Measurements from ENCODE around the gene TST.
A peak's percentile ranks its signal among the peaks of the same experiment; 100 is the strongest.

The TST gene

GRCh38 chr22:37058917-37059701 lies 39.9 kb upstream of the TST start:
- Mint-ChIP-seq H3K36me3 (ENCODE audit: low read depth) (peaks cover 17% of the 10 kb centered on the region), H3K4me1 (ENCODE audit: low read depth) (peaks cover 5% of the 10 kb centered on the region), H3K27ac (no peak overlapping the region), H3K4me3 (no peak overlapping the region), H3K9me3 (no peaks in the 10 kb centered on the region), H3K27me3 (ENCODE audit: low read depth) (no peaks in the 10 kb centered on the region)

GRCh38 chr22:37057796-37058510 lies 38.7 kb upstream of the TST start:
- Mint-ChIP-seq H3K4me3 (no peak overlapping the region), H3K36me3 (ENCODE audit: low read depth) (peaks cover 17% of the 10 kb centered on the region), H3K27me3 (ENCODE audit: low read depth) (no peaks in the 10 kb centered on the region), H3K4me1 (ENCODE audit: low read depth) (peaks cover 6% of the 10 kb centered on the region), H3K9me3 (no peaks in the 10 kb centered on the region), H3K27ac (no peak overlapping the region)

GRCh38 chr22:37057226-37057625 lies 38.0 kb upstream of the TST start:
- no peaks in the 10 kb centered on the region for H3K9me3 Mint-ChIP-seq
- H3K27me3 Mint-ChIP-seq (ENCODE audit: low read depth): no peaks in the 10 kb centered on the region
- H3K27ac Mint-ChIP-seq: no peak overlapping the region
- H3K4me1 Mint-ChIP-seq (ENCODE audit: low read depth): peaks cover 11% of the 10 kb centered on the region
- H3K4me3 Mint-ChIP-seq: no peak overlapping the region
- H3K36me3 Mint-ChIP-seq (ENCODE audit: low read depth): peaks cover 17% of the 10 kb centered on the region

- Mint-ChIP-seq H3K9me3 (no peaks in the 10 kb centered on the region), H3K27ac (no peak overlapping the region), H3K36me3 (ENCODE audit: low read depth) (peaks cover 17% of the 10 kb centered on the region), H3K27me3 (ENCODE audit: low read depth) (no peaks in the 10 kb centered on the region), H3K4me3 (no peak overlapping the region), H3K4me1 (ENCODE audit: low read depth) (peaks cover 8% of the 10 kb centered on the region)
Observed at GRCh38 chr22:37056246-37056645, 37.0 kb upstream of the TST start.

GRCh38 chr22:37054600-37055365 lies 35.5 kb upstream of the TST start:
- Mint-ChIP-seq H3K4me3 (no peak overlapping the region), H3K27ac (no peak overlapping the region), H3K4me1 (ENCODE audit: low read depth) (peaks cover 6% of the 10 kb centered on the region), H3K9me3 (no peaks in the 10 kb centered on the region), H3K36me3 (ENCODE audit: low read depth) (peaks cover 15% of the 10 kb centered on the region), H3K27me3 (ENCODE audit: low read depth) (no peaks in the 10 kb centered on the region)

GRCh38 chr22:37054056-37054395 lies 34.8 kb upstream of the TST start:
- Mint-ChIP-seq H3K27ac (no peak overlapping the region), H3K4me1 (ENCODE audit: low read depth) (peaks cover 6% of the 10 kb centered on the region), H3K27me3 (ENCODE audit: low read depth) (no peaks in the 10 kb centered on the region), H3K4me3 (peak overlapping the region; percentile 28), H3K9me3 (no peaks in the 10 kb centered on the region), H3K36me3 (ENCODE audit: low read depth) (peaks cover 15% of the 10 kb centered on the region)

GRCh38 chr22:37053310-37054055 lies 34.2 kb upstream of the TST start:
- peak overlapping the region; percentile 28 for H3K4me3 Mint-ChIP-seq

GRCh38 chr22:37052386-37053309 lies 33.4 kb upstream of the TST start:
- peaks cover 11% of the 10 kb centered on the region for H3K36me3 Mint-ChIP-seq (ENCODE audit: low read depth)
- H3K4me1 Mint-ChIP-seq (ENCODE audit: low read depth): peaks cover 6% of the 10 kb centered on the region
- H3K27me3 Mint-ChIP-seq (ENCODE audit: low read depth): no peaks in the 10 kb centered on the region
- peak overlapping the region; percentile 39 for H3K27ac Mint-ChIP-seq
- peak overlapping the region; percentile 87 for H3K4me3 Mint-ChIP-seq
- H3K9me3 Mint-ChIP-seq: no peaks in the 10 kb centered on the region

More at GRCh38 chr22:37053310-37054055, 34.2 kb upstream of the TST start:
- Mint-ChIP-seq H3K9me3 (no peaks in the 10 kb centered on the region), H3K27me3 (ENCODE audit: low read depth) (no peaks in the 10 kb centered on the region), H3K4me1 (ENCODE audit: low read depth) (peaks cover 6% of the 10 kb centered on the region), H3K36me3 (ENCODE audit: low read depth) (peaks cover 15% of the 10 kb centered on the region), H3K27ac (no peak overlapping the region)

- H3K27ac Mint-ChIP-seq: peak within 1 kb of the TSS; percentile 39
- no peaks in the 10 kb centered on the region for H3K9me3 Mint-ChIP-seq
- peaks cover 6% of the 10 kb centered on the region for H3K4me1 Mint-ChIP-seq (ENCODE audit: low read depth)
- H3K27me3 Mint-ChIP-seq (ENCODE audit: low read depth): no peaks in the 10 kb centered on the region
- H3K36me3 Mint-ChIP-seq (ENCODE audit: low read depth): peaks cover 8% of the 10 kb centered on the region
- H3K4me3 Mint-ChIP-seq: peak within 1 kb of the TSS; percentile 87
Observed at GRCh38 chr22:37051391-37052385, 32.4 kb upstream of the TST start, which contains the start of gene KCTD17. Gene KCTD17 (plus strand): TSS chr22:37051742. CDS start chr22:37051761, 19 bp downstream.

- Mint-ChIP-seq H3K36me3 (ENCODE audit: low read depth) (peaks cover 4% of the 10 kb centered on the region), H3K27ac (no peak overlapping the region), H3K4me1 (ENCODE audit: low read depth) (peaks cover 6% of the 10 kb centered on the region), H3K27me3 (ENCODE audit: low read depth) (no peaks in the 10 kb centered on the region), H3K4me3 (peak overlapping the region; percentile 65), H3K9me3 (no peaks in the 10 kb centered on the region)
Observed at GRCh38 chr22:37050913-37051312, 31.7 kb upstream of the TST start.

- Mint-ChIP-seq H3K9me3 (no peaks in the 10 kb centered on the region), H3K4me3 (no peak overlapping the region), H3K36me3 (ENCODE audit: low read depth) (no peaks in the 10 kb centered on the region), H3K4me1 (ENCODE audit: low read depth) (peaks cover 14% of the 10 kb centered on the region), H3K27me3 (ENCODE audit: low read depth) (no peaks in the 10 kb centered on the region), H3K27ac (no peak overlapping the region)
Observed at GRCh38 chr22:37049224-37049623, 30.0 kb upstream of the TST start.

GRCh38 chr22:37048133-37048532 lies 28.9 kb upstream of the TST start:
- Mint-ChIP-seq H3K27me3 (ENCODE audit: low read depth) (no peaks in the 10 kb centered on the region), H3K9me3 (no peaks in the 10 kb centered on the region), H3K36me3 (ENCODE audit: low read depth) (no peaks in the 10 kb centered on the region), H3K4me3 (no peak overlapping the region), H3K4me1 (ENCODE audit: low read depth) (peaks cover 18% of the 10 kb centered on the region), H3K27ac (no peak overlapping the region)

All from T-helper 1 cell treated with Interleukin-12 subunit alpha and Interleukin-12 subunit beta and Interleukin-4 antibody, amounts not matched to agents 30 μg/mL and 1 μg/mL, for 36 hours (primary cell).